ENCODE measurements around the gene EVX2. TPM values are rescaled to one million over a fixed set of nuclear protein-coding genes. Genes with fewer than 3 reads are reported as not detected.

EVX2 gene
- total and polyA plus RNA-seq, 4 donors, result not detected

DNA sequence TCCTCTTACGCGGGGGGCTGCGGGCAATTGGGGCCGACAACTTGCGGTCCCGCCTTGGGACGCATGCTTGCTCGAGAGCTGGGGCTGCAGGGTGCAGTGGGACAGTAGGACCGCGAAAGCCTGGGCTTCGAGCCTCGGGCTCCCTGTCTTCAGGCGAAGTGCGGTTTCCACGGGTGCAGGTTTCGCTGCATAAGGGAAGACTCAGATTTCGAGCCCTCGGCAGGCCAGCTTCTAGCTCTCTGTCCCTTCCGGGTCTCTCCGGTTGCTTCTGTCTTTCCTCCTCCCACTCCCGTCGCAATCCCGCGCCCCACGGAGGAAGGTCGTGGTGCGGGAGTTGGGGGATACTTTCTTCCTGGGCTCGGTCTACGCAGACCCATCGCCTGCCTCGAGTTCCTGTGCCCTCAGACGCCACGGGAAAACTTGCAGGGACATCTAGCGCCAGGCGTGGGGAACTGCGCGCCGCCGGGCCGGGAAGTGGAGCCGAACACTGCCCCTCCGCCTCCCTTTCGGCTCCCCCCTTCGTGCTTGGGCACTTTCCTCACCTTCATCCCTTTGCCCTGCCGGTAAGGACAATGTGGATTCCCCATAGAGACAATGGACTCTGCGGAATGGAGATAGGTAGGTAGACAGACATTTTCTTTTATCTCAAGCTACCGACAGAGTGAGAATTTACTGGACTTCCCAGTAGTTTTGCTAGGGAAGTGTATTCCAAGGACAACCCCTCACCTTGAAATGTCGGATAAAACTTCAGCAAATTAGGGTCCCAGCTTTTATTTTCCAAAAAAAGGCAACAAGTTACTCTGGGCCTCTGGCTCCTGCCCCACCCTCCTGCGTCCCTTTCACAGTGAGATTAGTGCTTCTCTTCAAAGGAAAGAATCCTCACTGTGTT is 4.5 kb upstream of the EVX2 start:
- Histone ChIP-seq H3K4me1 (ENCODE audit: control insufficient read depth in 4 of 4, insufficient read depth in 4 of 4, low read length in 3 of 4) (peaks cover 10 to 24% (median 19%) of the 10 kb centered on the region in 4 donors), H3K4me3 (ENCODE audit: low read depth in 1 of 3, low read length in 3 of 3) (peak overlapping the region in 2 of 3 donors; percentile 27 to 38), H3K36me3 (ENCODE audit: control insufficient read depth in 4 of 4, insufficient read depth in 3 of 4, low read depth in 1 of 4, low read length in 3 of 4) (no peaks in the 10 kb centered on the region), H3K9ac (ENCODE audit: low read depth in 1 of 2, low read length in 2 of 2) (no peak overlapping the region), H3K27me3 (ENCODE audit: control insufficient read depth in 4 of 4, insufficient read depth in 4 of 4, low read length in 3 of 4) (peaks cover 19 to 61% (median 39%) of the 10 kb centered on the region in 4 donors), H3K27ac (ENCODE audit: low read depth in 1 of 2, low read length in 2 of 2) (no peak overlapping the region), H3K9me3 (ENCODE audit: control insufficient read depth in 4 of 4, low read length in 3 of 4) (peaks cover 0 to 4% (median 0%) of the 10 kb centered on the region in 4 donors)
- TF ChIP-seq, protein P1, sequence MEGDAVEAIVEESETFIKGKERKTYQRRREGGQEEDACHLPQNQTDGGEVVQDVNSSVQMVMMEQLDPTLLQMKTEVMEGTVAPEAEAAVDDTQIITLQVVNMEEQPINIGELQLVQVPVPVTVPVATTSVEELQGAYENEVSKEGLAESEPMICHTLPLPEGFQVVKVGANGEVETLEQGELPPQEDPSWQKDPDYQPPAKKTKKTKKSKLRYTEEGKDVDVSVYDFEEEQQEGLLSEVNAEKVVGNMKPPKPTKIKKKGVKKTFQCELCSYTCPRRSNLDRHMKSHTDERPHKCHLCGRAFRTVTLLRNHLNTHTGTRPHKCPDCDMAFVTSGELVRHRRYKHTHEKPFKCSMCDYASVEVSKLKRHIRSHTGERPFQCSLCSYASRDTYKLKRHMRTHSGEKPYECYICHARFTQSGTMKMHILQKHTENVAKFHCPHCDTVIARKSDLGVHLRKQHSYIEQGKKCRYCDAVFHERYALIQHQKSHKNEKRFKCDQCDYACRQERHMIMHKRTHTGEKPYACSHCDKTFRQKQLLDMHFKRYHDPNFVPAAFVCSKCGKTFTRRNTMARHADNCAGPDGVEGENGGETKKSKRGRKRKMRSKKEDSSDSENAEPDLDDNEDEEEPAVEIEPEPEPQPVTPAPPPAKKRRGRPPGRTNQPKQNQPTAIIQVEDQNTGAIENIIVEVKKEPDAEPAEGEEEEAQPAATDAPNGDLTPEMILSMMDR (IDR thresholded peaks at IDR 0.05; ENCODE audit: low read depth, low read length, missing input control), result peak; percentile 70
- TF ChIP-seq JUND (IDR thresholded peaks at IDR 0.05) (no peak), HNF4A (conservative IDR thresholded peaks at IDR 0.05) (no peak), HNF4G (IDR thresholded peaks at IDR 0.05) (no peak), RAD21 (IDR thresholded peaks at IDR 0.05) (peak; percentile 76 to 82), EGR1 (IDR thresholded peaks at IDR 0.05; ENCODE audit: low read depth in 2 of 2) (no peak), FOXA2 (IDR thresholded peaks at IDR 0.05) (no peak)
- TF ChIP-seq, protein P2, sequence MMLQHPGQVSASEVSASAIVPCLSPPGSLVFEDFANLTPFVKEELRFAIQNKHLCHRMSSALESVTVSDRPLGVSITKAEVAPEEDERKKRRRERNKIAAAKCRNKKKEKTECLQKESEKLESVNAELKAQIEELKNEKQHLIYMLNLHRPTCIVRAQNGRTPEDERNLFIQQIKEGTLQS (IDR thresholded peaks at IDR 0.05), result no peak
- TF ChIP-seq, protein P3, sequence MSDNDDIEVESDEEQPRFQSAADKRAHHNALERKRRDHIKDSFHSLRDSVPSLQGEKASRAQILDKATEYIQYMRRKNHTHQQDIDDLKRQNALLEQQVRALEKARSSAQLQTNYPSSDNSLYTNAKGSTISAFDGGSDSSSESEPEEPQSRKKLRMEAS (IDR thresholded peaks at IDR 0.05), result no peak
- TF ChIP-seq, protein P4, sequence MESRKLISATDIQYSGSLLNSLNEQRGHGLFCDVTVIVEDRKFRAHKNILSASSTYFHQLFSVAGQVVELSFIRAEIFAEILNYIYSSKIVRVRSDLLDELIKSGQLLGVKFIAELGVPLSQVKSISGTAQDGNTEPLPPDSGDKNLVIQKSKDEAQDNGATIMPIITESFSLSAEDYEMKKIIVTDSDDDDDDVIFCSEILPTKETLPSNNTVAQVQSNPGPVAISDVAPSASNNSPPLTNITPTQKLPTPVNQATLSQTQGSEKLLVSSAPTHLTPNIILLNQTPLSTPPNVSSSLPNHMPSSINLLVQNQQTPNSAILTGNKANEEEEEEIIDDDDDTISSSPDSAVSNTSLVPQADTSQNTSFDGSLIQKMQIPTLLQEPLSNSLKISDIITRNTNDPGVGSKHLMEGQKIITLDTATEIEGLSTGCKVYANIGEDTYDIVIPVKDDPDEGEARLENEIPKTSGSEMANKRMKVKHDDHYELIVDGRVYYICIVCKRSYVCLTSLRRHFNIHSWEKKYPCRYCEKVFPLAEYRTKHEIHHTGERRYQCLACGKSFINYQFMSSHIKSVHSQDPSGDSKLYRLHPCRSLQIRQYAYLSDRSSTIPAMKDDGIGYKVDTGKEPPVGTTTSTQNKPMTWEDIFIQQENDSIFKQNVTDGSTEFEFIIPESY (IDR thresholded peaks at IDR 0.05), result no peak
- TF ChIP-seq, protein P5, sequence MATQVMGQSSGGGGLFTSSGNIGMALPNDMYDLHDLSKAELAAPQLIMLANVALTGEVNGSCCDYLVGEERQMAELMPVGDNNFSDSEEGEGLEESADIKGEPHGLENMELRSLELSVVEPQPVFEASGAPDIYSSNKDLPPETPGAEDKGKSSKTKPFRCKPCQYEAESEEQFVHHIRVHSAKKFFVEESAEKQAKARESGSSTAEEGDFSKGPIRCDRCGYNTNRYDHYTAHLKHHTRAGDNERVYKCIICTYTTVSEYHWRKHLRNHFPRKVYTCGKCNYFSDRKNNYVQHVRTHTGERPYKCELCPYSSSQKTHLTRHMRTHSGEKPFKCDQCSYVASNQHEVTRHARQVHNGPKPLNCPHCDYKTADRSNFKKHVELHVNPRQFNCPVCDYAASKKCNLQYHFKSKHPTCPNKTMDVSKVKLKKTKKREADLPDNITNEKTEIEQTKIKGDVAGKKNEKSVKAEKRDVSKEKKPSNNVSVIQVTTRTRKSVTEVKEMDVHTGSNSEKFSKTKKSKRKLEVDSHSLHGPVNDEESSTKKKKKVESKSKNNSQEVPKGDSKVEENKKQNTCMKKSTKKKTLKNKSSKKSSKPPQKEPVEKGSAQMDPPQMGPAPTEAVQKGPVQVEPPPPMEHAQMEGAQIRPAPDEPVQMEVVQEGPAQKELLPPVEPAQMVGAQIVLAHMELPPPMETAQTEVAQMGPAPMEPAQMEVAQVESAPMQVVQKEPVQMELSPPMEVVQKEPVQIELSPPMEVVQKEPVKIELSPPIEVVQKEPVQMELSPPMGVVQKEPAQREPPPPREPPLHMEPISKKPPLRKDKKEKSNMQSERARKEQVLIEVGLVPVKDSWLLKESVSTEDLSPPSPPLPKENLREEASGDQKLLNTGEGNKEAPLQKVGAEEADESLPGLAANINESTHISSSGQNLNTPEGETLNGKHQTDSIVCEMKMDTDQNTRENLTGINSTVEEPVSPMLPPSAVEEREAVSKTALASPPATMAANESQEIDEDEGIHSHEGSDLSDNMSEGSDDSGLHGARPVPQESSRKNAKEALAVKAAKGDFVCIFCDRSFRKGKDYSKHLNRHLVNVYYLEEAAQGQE (IDR thresholded peaks at IDR 0.05), result no peak
- WGBS, result 4% methylated on average over 49 of the region's 49 CpGs
- DNase-seq (ENCODE audit: low spot score), result no peak

All from liver (tissue), 9 donors.